Bronchial epithelial cell (primary cell): ENCODE measurements around the gene ANKRD1. TPM values are rescaled to one million over a fixed set of nuclear protein-coding genes. Genes with fewer than 3 reads are reported as not detected.
"Not testable (repeated sequence)": the region's sequence is repeated elsewhere in the genome, so short reads cannot be mapped to it uniquely, and the experiment has no call there.

ENCODE experiments used
- DNase-seq: peaks from one replicate; pipeline ENCODE4 v3.0.0-alpha.2; 2010; ENCODE audit warnings: low read depth
- FAIRE-seq: peaks from 2 replicates; lab custom pipeline; 2011; peaks lifted over from hg19 to GRCh38; lab: Jason Lieb, UNC
- H3K27me3 ChIP-seq: 2 replicates; pipeline ENCODE4 v1.5.1; 2011; ENCODE audit warnings: low read length; ENCODE audit not compliant: control insufficient read depth, insufficient read depth
- H3K36me3 ChIP-seq: 2 replicates; pipeline ENCODE4 v1.5.1; 2011; ENCODE audit warnings: low read length; ENCODE audit not compliant: control insufficient read depth, insufficient read depth
- H3K4me3 ChIP-seq: 2 replicates; pipeline ENCODE4 v1.5.1; 2011; ENCODE audit warnings: mild to moderate bottlenecking, low read depth, low read length, control low read depth
- total RNA-seq: library from RNA; depleted of rRNA; stranded (reverse); fragments of >200 nt; gene quantifications from 2 replicates; pipeline ENCODE4 v1.2.1, GENCODE V29; 2014
- TF ChIP-seq, protein P1 (sequence below): IDR thresholded peaks from 2 replicates; pipeline ENCODE4 v1.5.1; 2011; ENCODE audit warnings: mild to moderate bottlenecking, moderate library complexity, low read length, control low read depth, inconsistent platforms; ENCODE audit not compliant: insufficient read depth, severe bottlenecking

The ANKRD1 gene
- total RNA-seq, 1 donor from 2014 or later = under 0.01 TPM

DNA sequence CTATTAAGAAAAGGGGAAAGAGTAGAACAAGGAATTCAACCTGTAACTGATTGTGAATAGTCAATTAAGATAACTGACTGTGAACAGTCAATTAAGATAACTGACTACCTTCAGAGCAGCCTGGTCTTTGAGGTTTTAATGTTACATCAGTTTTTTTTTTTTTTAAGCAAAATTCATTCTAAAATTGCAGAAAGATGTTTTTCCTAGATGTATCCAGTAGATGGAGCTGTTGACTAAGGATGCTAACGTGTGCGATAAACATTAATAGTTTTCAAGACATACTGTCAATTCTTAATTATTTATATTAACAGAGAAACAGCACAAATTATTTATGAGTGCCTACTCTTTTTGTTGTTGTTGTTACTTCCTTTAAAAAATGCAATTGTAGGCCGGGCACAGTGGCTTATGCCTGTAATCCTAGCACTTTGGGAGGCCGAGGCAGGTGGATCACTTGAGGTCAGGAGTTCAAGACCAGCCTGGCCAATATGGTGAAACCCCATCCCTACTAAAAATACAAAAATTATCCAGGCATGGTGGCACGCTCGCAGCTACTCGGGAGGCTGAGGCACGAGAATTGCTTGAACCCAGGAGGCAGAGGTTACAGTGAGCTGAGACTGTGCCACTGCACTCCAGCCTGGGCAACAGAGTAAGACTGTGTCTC lies 40.7 kb downstream of the ANKRD1 start:
- not testable (repeated sequence) for H3K4me3 ChIP-seq, H3K27me3 ChIP-seq, H3K36me3 ChIP-seq, FAIRE-seq
- DNase-seq = peak; percentile 49
- TF ChIP-seq, protein P1, sequence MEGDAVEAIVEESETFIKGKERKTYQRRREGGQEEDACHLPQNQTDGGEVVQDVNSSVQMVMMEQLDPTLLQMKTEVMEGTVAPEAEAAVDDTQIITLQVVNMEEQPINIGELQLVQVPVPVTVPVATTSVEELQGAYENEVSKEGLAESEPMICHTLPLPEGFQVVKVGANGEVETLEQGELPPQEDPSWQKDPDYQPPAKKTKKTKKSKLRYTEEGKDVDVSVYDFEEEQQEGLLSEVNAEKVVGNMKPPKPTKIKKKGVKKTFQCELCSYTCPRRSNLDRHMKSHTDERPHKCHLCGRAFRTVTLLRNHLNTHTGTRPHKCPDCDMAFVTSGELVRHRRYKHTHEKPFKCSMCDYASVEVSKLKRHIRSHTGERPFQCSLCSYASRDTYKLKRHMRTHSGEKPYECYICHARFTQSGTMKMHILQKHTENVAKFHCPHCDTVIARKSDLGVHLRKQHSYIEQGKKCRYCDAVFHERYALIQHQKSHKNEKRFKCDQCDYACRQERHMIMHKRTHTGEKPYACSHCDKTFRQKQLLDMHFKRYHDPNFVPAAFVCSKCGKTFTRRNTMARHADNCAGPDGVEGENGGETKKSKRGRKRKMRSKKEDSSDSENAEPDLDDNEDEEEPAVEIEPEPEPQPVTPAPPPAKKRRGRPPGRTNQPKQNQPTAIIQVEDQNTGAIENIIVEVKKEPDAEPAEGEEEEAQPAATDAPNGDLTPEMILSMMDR = peak; percentile 43

DNA sequence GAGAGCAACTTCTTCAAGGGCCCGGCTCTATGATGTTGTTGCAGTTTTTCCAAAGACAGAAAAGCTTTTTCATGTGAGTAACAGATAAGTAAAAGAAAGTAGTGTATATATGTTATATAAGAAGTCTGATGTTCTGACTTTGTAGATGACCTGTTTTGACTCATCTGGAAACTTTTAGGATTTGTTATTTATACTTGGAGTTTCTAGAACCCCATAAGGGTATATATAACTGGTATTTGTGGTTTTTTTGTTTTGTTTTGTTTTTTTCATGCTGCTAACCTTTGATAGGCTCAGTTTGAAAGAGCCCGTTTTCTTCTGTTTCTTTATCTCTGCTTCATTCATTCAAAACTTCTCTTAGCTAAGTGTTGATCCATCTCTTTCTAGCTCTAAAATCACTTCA lies 41.8 kb downstream of the ANKRD1 start:
- DNase-seq = no peak
- Histone ChIP-seq H3K27me3 (no peaks in the 10 kb centered on the region), H3K36me3 (peaks cover 4% of the 10 kb centered on the region), H3K4me3 (no peak overlapping the region)
- no peak for FAIRE-seq
- TF ChIP-seq, protein P1 = no peak

DNA sequence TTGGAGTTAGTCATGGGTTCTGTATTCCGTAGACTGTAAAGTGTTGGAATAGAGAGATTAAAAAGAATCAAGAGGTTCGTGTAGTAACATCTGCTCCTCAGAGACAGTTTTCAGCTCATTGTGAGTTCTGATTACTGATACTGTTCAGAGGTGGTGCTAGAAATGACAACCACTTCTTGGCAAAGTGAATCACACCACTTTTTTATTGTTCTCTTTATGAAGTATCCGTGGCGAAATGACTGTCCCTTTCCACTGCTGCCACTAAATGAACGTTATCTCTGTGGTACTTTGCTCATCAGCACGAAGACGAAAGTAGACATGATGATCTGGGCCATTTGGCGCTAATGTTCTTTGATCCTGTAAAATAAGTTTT lies 48.3 kb downstream of the ANKRD1 start:
- Histone ChIP-seq H3K4me3 (peak overlapping the region; percentile 58), H3K27me3 (no peaks in the 10 kb centered on the region), H3K36me3 (peaks cover 1% of the 10 kb centered on the region)
- FAIRE-seq = no peak
- TF ChIP-seq, protein P1 = no peak
- no peak for DNase-seq

DNA sequence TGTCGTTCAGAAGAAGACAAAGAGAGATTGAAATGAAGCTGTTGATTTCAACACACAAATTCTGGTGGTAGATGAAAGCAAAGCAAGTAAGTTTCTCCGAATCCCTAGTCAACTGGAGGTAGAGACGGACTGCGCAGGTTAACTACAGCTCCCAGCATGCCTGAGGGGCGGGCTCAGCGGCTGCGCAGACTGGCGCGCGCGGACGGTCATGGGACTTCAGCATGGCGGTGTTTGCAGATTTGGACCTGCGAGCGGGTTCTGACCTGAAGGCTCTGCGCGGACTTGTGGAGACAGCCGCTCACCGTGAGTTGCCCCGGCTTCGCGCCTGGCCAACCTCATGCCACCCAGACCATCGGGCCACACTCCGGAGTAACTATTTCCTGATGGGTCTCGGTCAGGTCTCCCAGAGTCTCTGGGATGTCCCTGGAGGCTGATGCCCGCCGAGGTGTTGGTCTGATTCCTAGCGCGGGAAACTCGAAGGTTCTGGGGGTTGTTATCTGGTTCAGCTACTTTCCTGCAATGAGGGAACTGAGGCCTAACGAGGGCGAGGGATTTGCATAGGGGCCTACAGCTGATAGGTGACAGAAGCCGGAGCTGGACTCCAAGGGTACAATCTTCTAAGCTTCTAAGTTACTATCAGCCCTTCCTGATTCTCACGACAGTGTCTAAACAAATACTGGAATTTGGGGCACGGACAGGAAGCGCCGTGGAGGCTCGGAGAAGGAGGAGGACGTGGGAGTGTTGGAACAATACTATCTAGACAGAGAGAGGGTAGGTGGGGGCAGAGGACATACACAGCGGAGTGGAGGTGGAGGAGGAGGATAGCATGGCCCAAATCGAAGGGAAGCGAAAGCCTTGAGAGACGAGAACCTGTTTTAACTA lies 48.9 kb downstream of the ANKRD1 start, which contains the start of gene RPP30:
Gene RPP30, plus strand, starts transcription at position 209 of the 882 bp plus-strand sequence. Its CDS starts 13 bp downstream, at position 222.
- FAIRE-seq (no peak), DNase-seq (peak; percentile 84)
- TF ChIP-seq, protein P1 = no peak
- peak within 1 kb of the TSS; percentile 58 for H3K4me3 ChIP-seq
- peaks cover 1% of the 10 kb centered on the region for H3K36me3 ChIP-seq
- no peaks in the 10 kb centered on the region for H3K27me3 ChIP-seq

DNA sequence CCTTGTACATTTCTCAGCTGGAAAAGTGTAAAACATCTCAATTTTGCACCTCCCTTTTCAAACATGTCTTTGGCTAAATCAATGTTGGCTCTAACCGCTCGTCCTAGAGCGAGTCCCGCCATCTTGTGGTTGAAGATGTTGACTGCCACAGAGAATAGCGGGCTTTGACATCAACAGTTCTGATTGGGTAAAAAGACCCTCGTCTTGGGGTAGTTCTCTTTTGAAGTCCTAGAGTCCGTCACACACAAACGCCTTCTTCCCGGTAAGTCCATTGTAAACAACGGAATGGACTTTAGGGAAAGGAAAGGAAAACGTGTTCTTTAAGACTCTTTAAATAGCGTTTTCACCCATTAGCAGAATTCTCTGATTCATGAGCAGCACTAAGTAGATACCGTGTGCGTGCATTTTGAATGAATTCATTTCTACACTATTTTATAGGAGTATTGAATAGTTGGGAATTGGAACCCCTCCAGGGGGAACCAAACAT lies 49.6 kb downstream of the ANKRD1 start:
- H3K27me3 ChIP-seq = no peaks in the 10 kb centered on the region
- FAIRE-seq = peak; percentile 68
- peak overlapping the region; percentile 58 for H3K4me3 ChIP-seq
- TF ChIP-seq, protein P1 = peak; percentile 65
- DNase-seq = peak; percentile 73
- H3K36me3 ChIP-seq = no peaks in the 10 kb centered on the region
